Fibroblast of peridontal ligament (primary cell): ENCODE results near the gene B4GALT1.
A peak's percentile ranks its signal among the peaks of the same experiment; 100 is the strongest.

Experiments used
- DNase-seq: peaks from one replicate; pipeline ENCODE4 v3.0.0-alpha.2; 2010; ENCODE audit errors: extremely low read depth

The B4GALT1 gene

GRCh38 chr9:33139421-33140228 lies 27.5 kb downstream of the B4GALT1 start:
- peak; percentile 86 for DNase-seq

GRCh38 chr9:33138768-33139167 lies 28.4 kb downstream of the B4GALT1 start:
- DNase-seq = no peak

- DNase-seq = no peak
Measured at GRCh38 chr9:33137781-33138264, 29.3 kb downstream of the B4GALT1 start.

- DNase-seq = no peak
Measured at GRCh38 chr9:33136721-33137670, 30.1 kb downstream of the B4GALT1 start.

- peak; percentile 38 for DNase-seq
Measured at GRCh38 chr9:33135470-33135958, 31.6 kb downstream of the B4GALT1 start.

GRCh38 chr9:33135031-33135461 lies 32.1 kb downstream of the B4GALT1 start:
- DNase-seq = no peak

GRCh38 chr9:33133186-33133585 lies 34.0 kb downstream of the B4GALT1 start:
- no peak for DNase-seq

GRCh38 chr9:33131790-33132772 lies 35.1 kb downstream of the B4GALT1 start:
- DNase-seq = peak; percentile 86

GRCh38 chr9:33130961-33131789 lies 36.0 kb downstream of the B4GALT1 start:
- DNase-seq = no peak

- peak; percentile 44 for DNase-seq
Measured at GRCh38 chr9:33129886-33130881, 37.0 kb downstream of the B4GALT1 start.

GRCh38 chr9:33129251-33129885 lies 37.8 kb downstream of the B4GALT1 start:
- DNase-seq = no peak

GRCh38 chr9:33128570-33128969 lies 38.6 kb downstream of the B4GALT1 start:
- DNase-seq = no peak

- no peak for DNase-seq
Measured at GRCh38 chr9:33127881-33128280, 39.3 kb downstream of the B4GALT1 start.

- no peak for DNase-seq
Measured at GRCh38 chr9:33125871-33126823, 41.0 kb downstream of the B4GALT1 start.

GRCh38 chr9:33125461-33125860 lies 41.7 kb downstream of the B4GALT1 start:
- no peak for DNase-seq

GRCh38 chr9:33124751-33125381 lies 42.3 kb downstream of the B4GALT1 start:
- peak; percentile 56 for DNase-seq

- no peak for DNase-seq
Measured at GRCh38 chr9:33124046-33124445, 43.1 kb downstream of the B4GALT1 start.
